Liver (tissue), 9 donors: ENCODE data around the gene GNG13. TPM values are rescaled to one million over a fixed set of nuclear protein-coding genes. Genes with fewer than 3 reads are reported as not detected.

Experiments used
- DNase-seq: peaks from one replicate; pipeline ENCODE4 v3.0.0-alpha.2; 2017; ENCODE audit warnings: low spot score
- H3K27ac ChIP-seq, 2 donors: one replicate each; pipeline ENCODE4 v1.7.0; 2013; ENCODE audit warnings: inconsistent platforms in 2 of 2, low read length in 2 of 2, control low read depth in 1 of 2, low read depth in 1 of 2, mild to moderate bottlenecking in 1 of 2
- H3K27me3 ChIP-seq, 4 donors: one replicate each; pipeline versions ENCODE4 v1.6.1 to v1.7.0; 2013; ENCODE audit warnings: low read length in 3 of 4, inconsistent platforms in 1 of 4, mild to moderate bottlenecking in 1 of 4, moderate library complexity in 1 of 4; ENCODE audit not compliant: control insufficient read depth in 4 of 4, insufficient read depth in 4 of 4
- H3K36me3 ChIP-seq, 4 donors: one replicate each; pipeline versions ENCODE4 v1.6.1 to v1.7.0; 2013; ENCODE audit warnings: low read length in 3 of 4, mild to moderate bottlenecking in 3 of 4, low read depth in 1 of 4, moderate library complexity in 1 of 4; ENCODE audit not compliant: control insufficient read depth in 4 of 4, insufficient read depth in 3 of 4
- H3K4me1 ChIP-seq, 4 donors: one replicate each; pipeline versions ENCODE4 v1.6.1 to v1.7.0; 2013; ENCODE audit warnings: low read length in 3 of 4, mild to moderate bottlenecking in 3 of 4, moderate library complexity in 1 of 4; ENCODE audit not compliant: control insufficient read depth in 4 of 4, insufficient read depth in 4 of 4
- H3K4me3 ChIP-seq, 3 donors: one replicate each; pipeline versions ENCODE4 v1.6.1 to v1.7.0; 2013; ENCODE audit warnings: low read length in 3 of 3, control low read depth in 1 of 3, low read depth in 1 of 3, mild to moderate bottlenecking in 1 of 3
- H3K9ac ChIP-seq, 2 donors: one replicate each; pipeline ENCODE4 v1.7.0; 2013; ENCODE audit warnings: low read length in 2 of 2, mild to moderate bottlenecking in 2 of 2, moderate library complexity in 2 of 2, control low read depth in 1 of 2, low read depth in 1 of 2
- H3K9me3 ChIP-seq, 4 donors: one replicate each; pipeline versions ENCODE4 v1.6.1 to v1.7.0; 2013; ENCODE audit warnings: low read length in 3 of 4; ENCODE audit not compliant: control insufficient read depth in 4 of 4
- CTCF ChIP-seq: fragments of 150-350 bp; IDR thresholded peaks from 2 replicates; pipeline ENCODE4 v1.5.1; 2017; ENCODE audit warnings: improper control_type of control experiment, low read depth, low read length; ENCODE audit not compliant: missing input control
- EGR1 ChIP-seq, 2 donors: IDR thresholded peaks; 2 replicates each; pipeline ENCODE4 v1.6.1; 2016 to 2018; ENCODE audit warnings: antibody characterized with exemption in 2 of 2, low read depth in 2 of 2
- FOXA1 ChIP-seq: IDR thresholded peaks from 2 replicates; pipeline ENCODE4 v1.6.1; 2016; ENCODE audit warnings: antibody characterized with exemption
- FOXA2 ChIP-seq: IDR thresholded peaks from 2 replicates; pipeline ENCODE4 v1.6.1; 2016; ENCODE audit warnings: antibody characterized with exemption
- GABPA ChIP-seq, 2 donors: IDR thresholded peaks in 1 of 2; conservative IDR thresholded peaks in 1 of 2; 2 replicates each; pipeline ENCODE4 v1.6.1; 2016; ENCODE audit warnings: antibody characterized with exemption in 2 of 2, mild to moderate bottlenecking in 1 of 2, moderate library complexity in 1 of 2
- HNF4A ChIP-seq, 2 donors: conservative IDR thresholded peaks; 2 replicates each; pipeline ENCODE4 v1.6.1; 2016; ENCODE audit warnings: antibody characterized with exemption in 2 of 2, mild to moderate bottlenecking in 2 of 2
- HNF4G ChIP-seq: IDR thresholded peaks from 2 replicates; pipeline ENCODE4 v1.6.1; 2016; ENCODE audit warnings: antibody characterized with exemption
- JUND ChIP-seq, 2 donors: IDR thresholded peaks; 2 replicates each; pipeline ENCODE4 v1.6.1; 2016; ENCODE audit warnings: antibody characterized with exemption in 2 of 2
- NR2F2 ChIP-seq: IDR thresholded peaks from 2 replicates; pipeline ENCODE4 v1.6.1; 2016; ENCODE audit warnings: antibody characterized with exemption
- RAD21 ChIP-seq, 2 donors: IDR thresholded peaks; 2 replicates each; pipeline ENCODE4 v1.6.1; 2016; ENCODE audit warnings: antibody characterized with exemption in 2 of 2, mild to moderate bottlenecking in 2 of 2
- RXRA ChIP-seq, 2 donors: IDR thresholded peaks; 2 replicates each; pipeline ENCODE4 v1.6.1; 2017 to 2018; ENCODE audit warnings: antibody characterized with exemption in 2 of 2, mild to moderate bottlenecking in 1 of 2
- SP1 ChIP-seq: IDR thresholded peaks from 2 replicates; pipeline ENCODE4 v1.6.1; 2018; ENCODE audit warnings: antibody characterized with exemption, mild to moderate bottlenecking
- TAF1 ChIP-seq: conservative IDR thresholded peaks from 2 replicates; pipeline ENCODE4 v1.6.1; 2016; ENCODE audit warnings: antibody characterized with exemption, mild to moderate bottlenecking
- YY1 ChIP-seq: IDR thresholded peaks from 2 replicates; pipeline ENCODE4 v1.6.1; 2016; ENCODE audit warnings: antibody characterized with exemption, mild to moderate bottlenecking
- WGBS: extraction: QIAGEN DNeasy Blood & Tissue Kit; methylation state at CpG from one replicate; pipeline ENCODE4 v1.1.7; 2013; 5-methylcytosine and 5-hydroxymethylcytosine counted together
- polyA plus RNA-seq, 2 donors: library from polyadenylated mRNA; stranded (reverse) in 1 of 2; unstranded in 1 of 2; fragments of 200-250 nt in 1 of 2; fragments of >200 nt in 1 of 2; fragmentation: Nextera tagmentation in 1 of 2; extraction: Ambion mirVana in 1 of 2; gene quantifications; one replicate each; pipeline versions ENCODE4 v1.2.1 to v1.2.3, GENCODE V29; 2013 to 2015
- total RNA-seq, 2 donors: library from RNA; depleted of rRNA; stranded (reverse); fragments of >200 nt; gene quantifications; one replicate each; pipeline ENCODE4 v1.2.3, GENCODE V29; 2014
- TF ChIP-seq, protein P1 (sequence below): IDR thresholded peaks from 2 replicates; pipeline ENCODE4 v1.6.1; 2016; ENCODE audit warnings: antibody characterized with exemption
- TF ChIP-seq, protein P2 (sequence below): IDR thresholded peaks from 2 replicates; pipeline ENCODE4 v1.6.1; 2016; ENCODE audit warnings: antibody characterized with exemption
- TF ChIP-seq, protein P3 (sequence below): IDR thresholded peaks from 2 replicates; pipeline ENCODE4 v1.6.1; 2016; ENCODE audit warnings: antibody characterized with exemption
- TF ChIP-seq, protein P4 (sequence below): IDR thresholded peaks from 2 replicates; pipeline ENCODE4 v1.6.1; 2016; ENCODE audit warnings: antibody characterized with exemption, mild to moderate bottlenecking
- donor health status: healthy.
- donor health status: healthy.
- donor health status: healthy.
- donor health status: healthy.
- donor health status: healthy.

GNG13 gene
- total and polyA plus RNA-seq, 4 donors: not detected

DNA sequence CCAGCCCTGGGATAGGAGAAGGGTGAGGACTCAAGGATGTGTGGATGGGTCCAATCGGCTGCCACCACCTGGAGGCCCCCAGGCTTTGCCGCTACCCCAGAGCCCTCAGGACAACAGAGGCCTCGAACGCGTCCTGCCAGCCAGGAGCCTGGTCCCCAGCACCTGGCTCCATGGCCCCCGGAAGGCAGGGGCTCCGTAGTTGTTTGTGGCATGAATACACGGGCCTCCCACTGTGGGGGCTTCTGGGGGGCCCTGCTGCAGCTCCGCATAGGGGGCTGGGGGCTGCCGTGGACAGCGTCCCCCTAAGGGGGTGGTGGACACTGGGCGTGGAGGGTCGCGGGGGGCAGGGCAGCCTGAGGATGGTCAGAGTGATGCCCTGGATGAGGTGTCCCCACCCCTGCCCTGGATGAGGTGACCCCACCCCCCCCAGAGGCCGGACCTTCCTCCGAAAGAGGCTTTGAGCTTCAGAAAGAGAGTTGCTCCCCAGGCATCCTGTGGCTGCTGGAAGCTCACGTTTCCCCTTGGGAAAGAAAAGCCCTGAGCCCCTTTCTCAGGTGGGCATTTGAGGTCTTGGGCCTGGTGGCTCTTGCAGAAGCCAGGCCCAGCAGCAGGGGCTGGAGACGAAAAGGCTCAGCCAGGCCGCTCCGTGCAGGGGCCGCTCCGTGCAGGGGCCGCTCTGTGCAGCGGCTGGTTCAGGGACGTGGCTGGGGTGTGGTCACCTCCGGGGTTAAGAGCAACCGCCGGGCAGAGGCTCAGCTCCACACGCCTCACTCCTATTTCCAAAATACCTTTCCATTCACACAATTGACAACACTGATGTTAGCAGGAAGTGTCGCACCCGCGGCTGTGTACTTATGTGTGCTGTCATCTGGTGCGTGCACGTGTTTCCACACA is 40.3 kb upstream of the GNG13 start:
- Histone ChIP-seq H3K4me3 (no peak overlapping the region), H3K36me3 (no peaks in the 10 kb centered on the region), H3K9ac (no peak overlapping the region), H3K27me3 (no peaks in the 10 kb centered on the region), H3K27ac (no peak overlapping the region), H3K4me1 (no peaks in the 10 kb centered on the region), H3K9me3 (peaks cover 0 to 9% (median 7%) of the 10 kb centered on the region in 4 donors)
- no peak for TF ChIP-seq HNF4G
- no peak for TF ChIP-seq TAF1
- TF ChIP-seq SP1: no peak
- TF ChIP-seq, protein P1, sequence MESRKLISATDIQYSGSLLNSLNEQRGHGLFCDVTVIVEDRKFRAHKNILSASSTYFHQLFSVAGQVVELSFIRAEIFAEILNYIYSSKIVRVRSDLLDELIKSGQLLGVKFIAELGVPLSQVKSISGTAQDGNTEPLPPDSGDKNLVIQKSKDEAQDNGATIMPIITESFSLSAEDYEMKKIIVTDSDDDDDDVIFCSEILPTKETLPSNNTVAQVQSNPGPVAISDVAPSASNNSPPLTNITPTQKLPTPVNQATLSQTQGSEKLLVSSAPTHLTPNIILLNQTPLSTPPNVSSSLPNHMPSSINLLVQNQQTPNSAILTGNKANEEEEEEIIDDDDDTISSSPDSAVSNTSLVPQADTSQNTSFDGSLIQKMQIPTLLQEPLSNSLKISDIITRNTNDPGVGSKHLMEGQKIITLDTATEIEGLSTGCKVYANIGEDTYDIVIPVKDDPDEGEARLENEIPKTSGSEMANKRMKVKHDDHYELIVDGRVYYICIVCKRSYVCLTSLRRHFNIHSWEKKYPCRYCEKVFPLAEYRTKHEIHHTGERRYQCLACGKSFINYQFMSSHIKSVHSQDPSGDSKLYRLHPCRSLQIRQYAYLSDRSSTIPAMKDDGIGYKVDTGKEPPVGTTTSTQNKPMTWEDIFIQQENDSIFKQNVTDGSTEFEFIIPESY: no peak
- TF ChIP-seq YY1: no peak
- no peak for TF ChIP-seq FOXA1
- TF ChIP-seq, protein P2, sequence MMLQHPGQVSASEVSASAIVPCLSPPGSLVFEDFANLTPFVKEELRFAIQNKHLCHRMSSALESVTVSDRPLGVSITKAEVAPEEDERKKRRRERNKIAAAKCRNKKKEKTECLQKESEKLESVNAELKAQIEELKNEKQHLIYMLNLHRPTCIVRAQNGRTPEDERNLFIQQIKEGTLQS: no peak
- TF ChIP-seq HNF4A (conservative IDR thresholded peaks at IDR 0.05): no peak
- TF ChIP-seq, protein P3, sequence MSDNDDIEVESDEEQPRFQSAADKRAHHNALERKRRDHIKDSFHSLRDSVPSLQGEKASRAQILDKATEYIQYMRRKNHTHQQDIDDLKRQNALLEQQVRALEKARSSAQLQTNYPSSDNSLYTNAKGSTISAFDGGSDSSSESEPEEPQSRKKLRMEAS: no peak
- TF ChIP-seq, protein P4, sequence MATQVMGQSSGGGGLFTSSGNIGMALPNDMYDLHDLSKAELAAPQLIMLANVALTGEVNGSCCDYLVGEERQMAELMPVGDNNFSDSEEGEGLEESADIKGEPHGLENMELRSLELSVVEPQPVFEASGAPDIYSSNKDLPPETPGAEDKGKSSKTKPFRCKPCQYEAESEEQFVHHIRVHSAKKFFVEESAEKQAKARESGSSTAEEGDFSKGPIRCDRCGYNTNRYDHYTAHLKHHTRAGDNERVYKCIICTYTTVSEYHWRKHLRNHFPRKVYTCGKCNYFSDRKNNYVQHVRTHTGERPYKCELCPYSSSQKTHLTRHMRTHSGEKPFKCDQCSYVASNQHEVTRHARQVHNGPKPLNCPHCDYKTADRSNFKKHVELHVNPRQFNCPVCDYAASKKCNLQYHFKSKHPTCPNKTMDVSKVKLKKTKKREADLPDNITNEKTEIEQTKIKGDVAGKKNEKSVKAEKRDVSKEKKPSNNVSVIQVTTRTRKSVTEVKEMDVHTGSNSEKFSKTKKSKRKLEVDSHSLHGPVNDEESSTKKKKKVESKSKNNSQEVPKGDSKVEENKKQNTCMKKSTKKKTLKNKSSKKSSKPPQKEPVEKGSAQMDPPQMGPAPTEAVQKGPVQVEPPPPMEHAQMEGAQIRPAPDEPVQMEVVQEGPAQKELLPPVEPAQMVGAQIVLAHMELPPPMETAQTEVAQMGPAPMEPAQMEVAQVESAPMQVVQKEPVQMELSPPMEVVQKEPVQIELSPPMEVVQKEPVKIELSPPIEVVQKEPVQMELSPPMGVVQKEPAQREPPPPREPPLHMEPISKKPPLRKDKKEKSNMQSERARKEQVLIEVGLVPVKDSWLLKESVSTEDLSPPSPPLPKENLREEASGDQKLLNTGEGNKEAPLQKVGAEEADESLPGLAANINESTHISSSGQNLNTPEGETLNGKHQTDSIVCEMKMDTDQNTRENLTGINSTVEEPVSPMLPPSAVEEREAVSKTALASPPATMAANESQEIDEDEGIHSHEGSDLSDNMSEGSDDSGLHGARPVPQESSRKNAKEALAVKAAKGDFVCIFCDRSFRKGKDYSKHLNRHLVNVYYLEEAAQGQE: no peak
- no peak for TF ChIP-seq RAD21 (IDR thresholded peaks at IDR 0.05)
- 79% methylated on average over 34 of the region's 34 CpGs for WGBS
- DNase-seq: no peak

DNA sequence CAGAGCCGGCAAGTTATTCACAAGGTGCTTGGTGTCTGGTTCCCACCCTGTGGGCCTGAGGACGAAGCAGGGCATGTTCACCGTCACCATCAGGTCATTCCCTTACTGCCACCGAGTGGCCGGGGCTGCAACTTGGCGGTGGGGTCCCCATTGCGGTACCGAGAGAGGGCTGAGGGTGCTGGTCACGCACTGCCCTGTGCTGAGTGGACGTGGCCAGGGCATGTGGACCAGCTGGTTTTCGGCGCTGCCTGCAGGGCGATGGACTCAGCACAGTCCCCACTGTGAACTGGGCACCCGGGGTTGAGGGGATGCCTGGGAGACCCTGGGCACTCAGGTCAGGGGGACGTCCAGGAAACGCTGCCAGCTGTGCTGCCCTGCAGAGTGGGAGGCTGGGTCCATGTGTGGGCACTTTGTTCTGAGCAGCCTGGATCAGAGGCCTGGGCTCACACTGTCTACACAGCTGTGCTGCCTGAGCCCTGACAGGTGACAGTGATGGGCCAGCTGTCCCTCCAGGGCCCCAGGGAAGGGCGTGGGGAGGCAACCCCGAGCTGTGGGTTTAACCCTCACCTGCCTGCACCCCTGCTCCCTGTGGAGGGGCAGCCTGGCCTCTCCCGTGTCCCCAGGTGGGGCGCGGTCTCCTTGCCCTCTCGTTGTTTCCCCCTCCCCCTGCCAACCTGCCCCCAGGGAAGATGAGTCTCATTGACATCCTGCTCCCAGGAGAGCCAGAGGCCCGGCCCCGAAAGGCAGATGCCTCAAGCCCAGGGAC is 39.3 kb upstream of the GNG13 start:
- no peak overlapping the region for H3K4me3 ChIP-seq
- DNase-seq: no peak
- H3K27ac ChIP-seq: no peak overlapping the region
- peaks cover 0 to 13% (median 10%) of the 10 kb centered on the region in 4 donors for H3K9me3 ChIP-seq
- 73% methylated on average over 24 of the region's 24 CpGs for WGBS
- H3K4me1 ChIP-seq: no peaks in the 10 kb centered on the region
- H3K36me3 ChIP-seq: no peaks in the 10 kb centered on the region
- no peaks in the 10 kb centered on the region for H3K27me3 ChIP-seq
- no peak overlapping the region for H3K9ac ChIP-seq
- no peak for TF ChIP-seq SP1
- no peak for TF ChIP-seq HNF4A (conservative IDR thresholded peaks at IDR 0.05)
- TF ChIP-seq CTCF: no peak
- no peak for TF ChIP-seq GABPA (IDR thresholded peaks at IDR 0.05 in 1 of 2, conservative IDR thresholded peaks at IDR 0.05 in 1 of 2)
- TF ChIP-seq EGR1 (IDR thresholded peaks at IDR 0.05; ENCODE audit: low read depth in 2 of 2): no peak
- no peak for TF ChIP-seq JUND (IDR thresholded peaks at IDR 0.05)
- TF ChIP-seq, protein P1: no peak
- no peak for TF ChIP-seq NR2F2
- no peak for TF ChIP-seq TAF1
- no peak for TF ChIP-seq YY1
- TF ChIP-seq RXRA (IDR thresholded peaks at IDR 0.05): no peak
- TF ChIP-seq, protein P2: no peak
- TF ChIP-seq FOXA1: no peak
- no peak for TF ChIP-seq FOXA2
- TF ChIP-seq, protein P3: no peak
- TF ChIP-seq RAD21 (IDR thresholded peaks at IDR 0.05): no peak
- no peak for TF ChIP-seq HNF4G
